ENCODE data around the gene DOCK2.

DNA sequence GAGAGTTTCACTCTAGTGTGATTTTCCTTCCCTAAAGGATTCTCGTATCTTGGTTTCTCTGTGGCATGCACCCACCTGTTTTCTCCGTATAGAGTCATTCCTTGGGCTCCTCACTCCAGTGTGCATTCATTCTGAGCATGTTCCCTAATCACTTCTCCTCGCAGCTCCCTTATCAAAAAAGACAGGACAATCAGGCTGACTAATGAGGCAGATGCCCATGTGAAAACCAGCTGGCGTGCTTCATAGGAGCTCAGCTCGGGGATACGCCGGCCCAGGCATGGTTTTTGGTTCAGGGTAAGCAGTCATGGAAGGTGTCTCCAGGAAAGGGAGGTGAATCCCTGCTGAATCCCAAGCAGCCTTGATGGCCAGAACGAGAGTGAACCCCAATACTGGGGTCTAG is 384.4 kb downstream of the DOCK2 start:
- TF ChIP-seq POLR2A (IDR thresholded peaks at IDR 0.05) (no peak), POLR2AphosphoS5 (IDR thresholded peaks at IDR 0.05) (no peak)
- TF ChIP-seq, protein P1, sequence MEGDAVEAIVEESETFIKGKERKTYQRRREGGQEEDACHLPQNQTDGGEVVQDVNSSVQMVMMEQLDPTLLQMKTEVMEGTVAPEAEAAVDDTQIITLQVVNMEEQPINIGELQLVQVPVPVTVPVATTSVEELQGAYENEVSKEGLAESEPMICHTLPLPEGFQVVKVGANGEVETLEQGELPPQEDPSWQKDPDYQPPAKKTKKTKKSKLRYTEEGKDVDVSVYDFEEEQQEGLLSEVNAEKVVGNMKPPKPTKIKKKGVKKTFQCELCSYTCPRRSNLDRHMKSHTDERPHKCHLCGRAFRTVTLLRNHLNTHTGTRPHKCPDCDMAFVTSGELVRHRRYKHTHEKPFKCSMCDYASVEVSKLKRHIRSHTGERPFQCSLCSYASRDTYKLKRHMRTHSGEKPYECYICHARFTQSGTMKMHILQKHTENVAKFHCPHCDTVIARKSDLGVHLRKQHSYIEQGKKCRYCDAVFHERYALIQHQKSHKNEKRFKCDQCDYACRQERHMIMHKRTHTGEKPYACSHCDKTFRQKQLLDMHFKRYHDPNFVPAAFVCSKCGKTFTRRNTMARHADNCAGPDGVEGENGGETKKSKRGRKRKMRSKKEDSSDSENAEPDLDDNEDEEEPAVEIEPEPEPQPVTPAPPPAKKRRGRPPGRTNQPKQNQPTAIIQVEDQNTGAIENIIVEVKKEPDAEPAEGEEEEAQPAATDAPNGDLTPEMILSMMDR (IDR thresholded peaks at IDR 0.05), result no peak
